Measurements from ENCODE around the gene GZMB. TPM values are rescaled to one million over a fixed set of nuclear protein-coding genes. Genes with fewer than 3 reads are reported as not detected.

The GZMB gene
- total RNA-seq, 1 donor from 2014 or later: not detected

DNA sequence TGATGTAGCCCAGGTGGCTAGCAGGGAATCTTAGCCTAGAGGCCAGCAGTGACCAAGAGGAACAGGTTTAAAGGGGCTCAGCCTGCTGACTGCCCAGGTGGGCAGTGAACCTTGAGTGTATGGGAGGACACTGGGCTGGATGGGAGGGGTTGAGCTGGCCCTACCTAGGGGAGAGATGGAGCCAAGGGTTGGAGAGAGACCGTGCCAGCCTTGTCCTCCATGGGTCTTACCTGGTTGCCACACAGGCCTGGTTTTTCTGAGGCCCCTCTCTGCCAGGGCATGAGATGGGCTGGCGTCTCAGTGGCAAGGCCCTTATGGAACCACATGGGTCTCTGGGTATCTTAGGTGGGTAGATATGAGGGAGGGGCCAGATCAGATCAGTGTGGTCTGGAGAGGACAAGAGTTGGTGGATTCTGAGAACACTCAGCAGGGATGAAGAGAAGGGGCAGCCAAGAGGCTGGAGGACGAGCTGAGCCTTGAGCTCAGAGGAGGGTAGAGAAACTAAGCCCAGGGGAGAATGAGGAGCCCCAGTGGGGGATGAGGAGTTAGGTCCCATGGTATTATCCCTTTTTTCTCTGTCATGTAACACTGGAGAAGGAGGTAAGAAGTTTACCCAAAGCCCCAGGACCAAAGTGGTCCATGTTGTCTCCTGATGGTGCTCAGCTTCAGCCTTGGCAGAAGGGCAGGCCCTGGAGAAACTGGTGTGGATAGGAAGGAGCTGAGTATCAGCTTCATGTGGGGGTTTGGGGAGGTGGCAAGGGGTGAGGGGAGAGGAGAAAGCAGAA lies 3.7 kb downstream of the GZMB start:
- Histone ChIP-seq H3K27ac (no peak overlapping the region), H3F3A (ENCODE audit: low read depth) (no peaks in the 10 kb centered on the region), H3K9ac (no peak overlapping the region), H3K79me2 (ENCODE audit: low read depth) (no peaks in the 10 kb centered on the region), H3K4me2 (no peak overlapping the region), H2AFZ (replicated peaks) (no peak overlapping the region), H3K4me1 (no peaks in the 10 kb centered on the region), H3K4me3 (no peak overlapping the region), H3K9me3 (ENCODE audit: low read depth) (peaks cover 6% of the 10 kb centered on the region), H3K36me3 (no peaks in the 10 kb centered on the region), H4K20me1 (ENCODE audit: low read depth) (no peaks in the 10 kb centered on the region), H3K27me3 (no peaks in the 10 kb centered on the region)
- H3K4me1 Mint-ChIP-seq: no peaks in the 10 kb centered on the region
- H3K27me3 Mint-ChIP-seq (ENCODE audit: insufficient read depth, low read depth): peaks cover 2% of the 10 kb centered on the region
- H3K36me3 Mint-ChIP-seq: no peaks in the 10 kb centered on the region
- DNase-seq (ENCODE audit: low spot score): no peak
- no peak overlapping the region for H3K27ac Mint-ChIP-seq
- no peak overlapping the region for H3K4me3 Mint-ChIP-seq
- no peak for TF ChIP-seq EZH2phosphoT487 (IDR thresholded peaks at IDR 0.05)
- no peak for TF ChIP-seq EZH2 (IDR thresholded peaks at IDR 0.05)
- TF ChIP-seq, protein P1, sequence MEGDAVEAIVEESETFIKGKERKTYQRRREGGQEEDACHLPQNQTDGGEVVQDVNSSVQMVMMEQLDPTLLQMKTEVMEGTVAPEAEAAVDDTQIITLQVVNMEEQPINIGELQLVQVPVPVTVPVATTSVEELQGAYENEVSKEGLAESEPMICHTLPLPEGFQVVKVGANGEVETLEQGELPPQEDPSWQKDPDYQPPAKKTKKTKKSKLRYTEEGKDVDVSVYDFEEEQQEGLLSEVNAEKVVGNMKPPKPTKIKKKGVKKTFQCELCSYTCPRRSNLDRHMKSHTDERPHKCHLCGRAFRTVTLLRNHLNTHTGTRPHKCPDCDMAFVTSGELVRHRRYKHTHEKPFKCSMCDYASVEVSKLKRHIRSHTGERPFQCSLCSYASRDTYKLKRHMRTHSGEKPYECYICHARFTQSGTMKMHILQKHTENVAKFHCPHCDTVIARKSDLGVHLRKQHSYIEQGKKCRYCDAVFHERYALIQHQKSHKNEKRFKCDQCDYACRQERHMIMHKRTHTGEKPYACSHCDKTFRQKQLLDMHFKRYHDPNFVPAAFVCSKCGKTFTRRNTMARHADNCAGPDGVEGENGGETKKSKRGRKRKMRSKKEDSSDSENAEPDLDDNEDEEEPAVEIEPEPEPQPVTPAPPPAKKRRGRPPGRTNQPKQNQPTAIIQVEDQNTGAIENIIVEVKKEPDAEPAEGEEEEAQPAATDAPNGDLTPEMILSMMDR (IDR thresholded peaks at IDR 0.05): no peak
- H3K9me3 Mint-ChIP-seq: no peaks in the 10 kb centered on the region

DNA sequence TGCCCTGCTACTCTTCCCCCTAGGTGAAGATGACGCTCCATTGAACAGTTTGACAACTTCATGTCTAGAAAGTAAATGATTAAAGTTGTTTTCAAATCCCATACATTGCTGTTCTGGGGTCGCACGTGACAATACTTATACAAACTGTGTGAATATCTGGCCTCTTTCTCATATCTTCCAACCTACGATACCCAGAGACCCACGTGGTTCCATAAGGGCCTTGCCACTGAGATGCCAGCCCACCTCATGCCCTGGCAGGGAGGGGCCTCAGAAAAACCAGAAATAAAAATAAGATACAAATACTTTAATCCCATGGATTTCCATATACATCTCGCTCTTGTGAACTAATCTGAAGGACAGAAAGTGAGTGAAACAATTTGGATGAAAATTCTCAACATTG lies 4.5 kb downstream of the GZMB start:
- H3K4me1 Mint-ChIP-seq: no peaks in the 10 kb centered on the region
- H3K36me3 ChIP-seq: no peaks in the 10 kb centered on the region
- H3K4me1 ChIP-seq: no peaks in the 10 kb centered on the region
- no peak overlapping the region for H3K4me3 Mint-ChIP-seq
- no peaks in the 10 kb centered on the region for H4K20me1 ChIP-seq (ENCODE audit: low read depth)
- H2AFZ ChIP-seq (replicated peaks): no peak overlapping the region
- H3K27me3 ChIP-seq: no peaks in the 10 kb centered on the region
- H3K9me3 ChIP-seq (ENCODE audit: low read depth): peaks cover 6% of the 10 kb centered on the region
- H3K9ac ChIP-seq: no peak overlapping the region
- H3K27ac Mint-ChIP-seq: no peak overlapping the region
- TF ChIP-seq, protein P1 (IDR thresholded peaks at IDR 0.05): no peak
- TF ChIP-seq EZH2 (IDR thresholded peaks at IDR 0.05): no peak
- no peak for TF ChIP-seq EZH2phosphoT487 (IDR thresholded peaks at IDR 0.05)
- H3F3A ChIP-seq (ENCODE audit: low read depth): no peaks in the 10 kb centered on the region
- no peak overlapping the region for H3K4me3 ChIP-seq
- peaks cover 4% of the 10 kb centered on the region for H3K27me3 Mint-ChIP-seq (ENCODE audit: insufficient read depth, low read depth)
- no peak overlapping the region for H3K4me2 ChIP-seq
- DNase-seq (ENCODE audit: low spot score): no peak
- no peaks in the 10 kb centered on the region for H3K79me2 ChIP-seq (ENCODE audit: low read depth)
- H3K36me3 Mint-ChIP-seq: no peaks in the 10 kb centered on the region
- no peaks in the 10 kb centered on the region for H3K9me3 Mint-ChIP-seq
- no peak overlapping the region for H3K27ac ChIP-seq

DNA sequence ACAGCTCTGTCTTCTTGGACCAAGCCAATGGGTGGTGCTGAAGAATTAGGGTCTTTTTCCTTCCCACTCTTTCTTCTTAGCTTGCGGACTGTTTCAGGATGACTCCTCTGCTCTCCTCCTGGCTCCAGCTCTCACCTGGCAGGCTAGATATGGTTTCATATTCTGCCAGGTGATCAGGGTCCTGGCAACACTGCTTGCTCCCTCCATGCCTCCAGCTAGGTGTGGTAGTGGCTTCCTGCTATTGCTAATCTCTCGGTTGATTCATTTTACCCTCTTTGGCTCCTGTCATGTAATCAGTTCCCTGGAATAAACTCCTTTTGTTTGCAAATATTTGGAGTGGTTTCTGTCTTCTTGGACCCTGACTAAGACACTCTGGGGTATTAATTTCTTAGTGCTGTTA lies 20.2 kb downstream of the GZMB start:
- Mint-ChIP-seq H3K27ac (no peak overlapping the region), H3K4me1 (no peaks in the 10 kb centered on the region)

More for the DNA sequence above, 20.2 kb downstream of the GZMB start:
- H3K9me3 Mint-ChIP-seq: peaks cover 7% of the 10 kb centered on the region
- no peak overlapping the region for H3K27ac ChIP-seq
- no peak for DNase-seq (ENCODE audit: low spot score)
- H3K4me3 ChIP-seq: no peak overlapping the region
- no peaks in the 10 kb centered on the region for H3K36me3 Mint-ChIP-seq
- no peak overlapping the region for H3K9ac ChIP-seq
- no peak overlapping the region for H3K4me3 Mint-ChIP-seq
- no peaks in the 10 kb centered on the region for H3K36me3 ChIP-seq
- no peak overlapping the region for H2AFZ ChIP-seq (replicated peaks)
- H3K9me3 ChIP-seq (ENCODE audit: low read depth): no peaks in the 10 kb centered on the region
- no peaks in the 10 kb centered on the region for H3F3A ChIP-seq (ENCODE audit: low read depth)
- no peaks in the 10 kb centered on the region for H4K20me1 ChIP-seq (ENCODE audit: low read depth)
- no peaks in the 10 kb centered on the region for H3K4me1 ChIP-seq
- H3K27me3 ChIP-seq: no peaks in the 10 kb centered on the region
- no peaks in the 10 kb centered on the region for H3K79me2 ChIP-seq (ENCODE audit: low read depth)
- TF ChIP-seq, protein P1 (IDR thresholded peaks at IDR 0.05): no peak
- TF ChIP-seq EZH2phosphoT487 (IDR thresholded peaks at IDR 0.05) (no peak), EZH2 (IDR thresholded peaks at IDR 0.05) (no peak)
- no peak overlapping the region for H3K4me2 ChIP-seq
- peaks cover 5% of the 10 kb centered on the region for H3K27me3 Mint-ChIP-seq (ENCODE audit: insufficient read depth, low read depth)
